Thymus (tissue), 11 donors: ENCODE data around the gene SLC2A5. TPM values are rescaled to one million over a fixed set of nuclear protein-coding genes. Genes with fewer than 3 reads are reported as not detected.

Experiments
- DNase-seq, 9 donors: peaks; one replicate each; pipeline ENCODE4 v3.0.0-alpha.2; 2013; ENCODE audit warnings: low spot score in 9 of 9, low read depth in 6 of 9, missing footprints in 1 of 9
- H3K27ac ChIP-seq, 2 donors: one replicate each; pipeline ENCODE4 v1.5.1; 2013; ENCODE audit warnings: control low read depth in 1 of 2, low read depth in 1 of 2, low read length in 1 of 2, mild to moderate bottlenecking in 1 of 2, moderate library complexity in 1 of 2
- H3K27me3 ChIP-seq, 2 donors: one replicate each; pipeline ENCODE4 v1.5.1; 2013; ENCODE audit warnings: low read length in 1 of 2; ENCODE audit not compliant: control insufficient read depth in 2 of 2, insufficient read depth in 1 of 2
- H3K36me3 ChIP-seq, 2 donors: one replicate each; pipeline ENCODE4 v1.5.1; 2013; ENCODE audit warnings: low read length in 1 of 2, mild to moderate bottlenecking in 1 of 2, moderate library complexity in 1 of 2; ENCODE audit not compliant: control insufficient read depth in 2 of 2, insufficient read depth in 2 of 2
- H3K4me1 ChIP-seq, 2 donors: one replicate each; pipeline ENCODE4 v1.5.1; 2013; ENCODE audit warnings: low read length in 2 of 2; ENCODE audit not compliant: control insufficient read depth in 2 of 2, insufficient read depth in 2 of 2
- H3K4me3 ChIP-seq, 2 donors: one replicate each; pipeline ENCODE4 v1.5.1; 2013; ENCODE audit warnings: low read length in 2 of 2, control low read depth in 1 of 2, mild to moderate bottlenecking in 1 of 2
- H3K9me3 ChIP-seq, 2 donors: one replicate each; pipeline ENCODE4 v1.5.1; 2013; ENCODE audit warnings: low read length in 1 of 2, mild to moderate bottlenecking in 1 of 2; ENCODE audit not compliant: control insufficient read depth in 2 of 2, insufficient read depth in 1 of 2
- WGBS: extraction: QIAGEN DNeasy Blood & Tissue Kit; methylation state at CpG from one replicate; pipeline ENCODE4 v1.1.7; 2013; 5-methylcytosine and 5-hydroxymethylcytosine counted together
- polyA plus RNA-seq: library from polyadenylated mRNA; stranded (reverse); fragments of 200-250 nt; gene quantifications from one replicate; pipeline ENCODE4 v1.2.3, GENCODE V29; 2013
- total RNA-seq: library from RNA; stranded (reverse); fragments of 120-200 nt; gene quantifications from one replicate; pipeline ENCODE4 v1.2.4, GENCODE V29; 2013
- donor health status: healthy.

SLC2A5 gene
- total and polyA plus RNA-seq, 2 donors: 1.5 to 6.8 TPM

DNA sequence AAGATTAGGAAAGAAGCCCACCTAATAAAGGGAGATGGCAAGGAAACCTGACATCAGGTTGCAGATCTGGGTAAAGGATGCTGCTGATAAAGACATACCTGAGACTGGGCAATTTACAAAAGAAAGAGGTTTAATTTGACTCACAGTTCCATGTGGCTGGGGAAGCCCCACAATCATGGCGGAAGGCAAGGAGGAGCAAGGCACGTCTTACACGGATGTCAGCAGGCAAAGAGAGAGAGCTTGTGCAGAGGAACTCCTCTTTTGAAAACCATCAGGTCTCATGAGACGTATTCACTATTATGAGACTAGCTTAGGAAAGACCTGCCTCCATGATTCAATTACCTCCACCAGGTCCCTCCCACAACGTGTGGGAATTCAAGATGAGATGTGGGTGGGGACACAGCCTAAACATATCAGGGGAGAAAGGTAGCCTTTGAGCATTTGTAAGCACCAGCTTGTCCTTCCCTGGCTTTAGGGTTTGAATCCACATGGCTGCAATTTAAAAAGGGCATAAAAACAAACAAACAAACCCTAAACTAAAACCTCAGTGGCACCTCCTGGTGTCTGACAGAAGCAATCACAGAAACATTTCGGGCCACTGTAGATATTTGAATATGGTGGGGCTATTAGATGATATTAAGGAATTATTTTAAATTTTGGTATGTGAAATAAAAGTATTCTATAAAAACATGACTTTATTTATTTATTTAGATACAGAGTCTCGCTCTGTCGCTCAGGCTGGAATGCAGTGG lies 76.3 kb downstream of the SLC2A5 start:
- no peaks in the 10 kb centered on the region for H3K27me3 ChIP-seq
- no peaks in the 10 kb centered on the region for H3K36me3 ChIP-seq
- H3K9me3 ChIP-seq: no peaks in the 10 kb centered on the region
- WGBS: 98% methylated on average over 8 of the region's 8 CpGs
- peaks cover 0 to 2% of the 10 kb centered on the region in 2 donors for H3K4me1 ChIP-seq
- H3K27ac ChIP-seq: no peak overlapping the region
- H3K4me3 ChIP-seq: no peak overlapping the region
- DNase-seq: no peak

DNA sequence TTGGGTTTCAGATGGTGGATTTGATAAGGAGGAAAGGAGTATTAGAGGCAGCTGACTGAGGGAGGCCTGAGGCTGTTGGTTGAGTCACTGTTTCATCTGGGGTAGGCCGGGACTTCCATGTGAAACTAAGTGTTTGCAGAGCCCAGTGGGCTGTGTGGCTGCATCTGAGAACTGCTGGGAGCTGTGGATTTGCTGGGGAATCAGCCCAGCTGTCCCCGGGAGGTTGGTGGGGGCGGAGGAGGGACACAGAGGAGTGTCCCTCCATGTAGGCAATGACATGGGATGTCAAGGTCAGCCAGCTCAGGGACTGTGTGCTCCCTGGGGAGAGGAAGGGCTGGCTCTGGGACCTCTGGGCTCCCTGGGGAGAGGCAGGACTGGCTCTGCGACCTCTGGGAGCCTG lies 79.6 kb downstream of the SLC2A5 start:
- Histone ChIP-seq H3K36me3 (no peaks in the 10 kb centered on the region), H3K27ac (no peak overlapping the region), H3K9me3 (peaks cover 0 to 6% of the 10 kb centered on the region in 2 donors), H3K27me3 (no peaks in the 10 kb centered on the region), H3K4me3 (no peak overlapping the region), H3K4me1 (peaks cover 4 to 20% of the 10 kb centered on the region in 2 donors)
- 96% methylated on average over 4 of the region's 4 CpGs for WGBS
- DNase-seq: no peak

DNA sequence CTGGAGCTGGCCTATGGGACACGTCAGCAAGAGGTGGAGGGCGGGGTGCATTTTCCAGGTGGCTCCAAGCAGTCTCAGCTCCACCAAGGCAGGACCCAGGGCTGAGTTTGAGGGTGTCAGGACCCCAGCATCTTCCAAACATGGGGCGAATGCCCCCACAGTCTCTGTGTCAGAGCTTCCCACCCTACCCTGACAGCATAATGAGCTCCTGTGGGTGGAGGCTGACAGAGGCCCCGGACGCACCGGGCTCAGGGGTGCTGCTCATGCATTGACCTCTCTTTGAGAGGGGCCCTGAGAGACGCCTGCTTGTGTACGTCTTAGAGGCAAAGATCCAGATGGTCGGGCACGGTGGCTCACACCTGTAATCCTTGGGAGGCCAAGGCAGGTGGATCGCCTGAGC lies 80.4 kb downstream of the SLC2A5 start:
- WGBS: 98% methylated on average over 11 of the region's 11 CpGs
- DNase-seq: no peak
- no peak overlapping the region for H3K27ac ChIP-seq
- no peak overlapping the region for H3K4me3 ChIP-seq
- H3K36me3 ChIP-seq: no peaks in the 10 kb centered on the region
- peaks cover 0 to 6% of the 10 kb centered on the region in 2 donors for H3K9me3 ChIP-seq
- H3K4me1 ChIP-seq: peaks cover 4 to 20% of the 10 kb centered on the region in 2 donors
- no peaks in the 10 kb centered on the region for H3K27me3 ChIP-seq

DNA sequence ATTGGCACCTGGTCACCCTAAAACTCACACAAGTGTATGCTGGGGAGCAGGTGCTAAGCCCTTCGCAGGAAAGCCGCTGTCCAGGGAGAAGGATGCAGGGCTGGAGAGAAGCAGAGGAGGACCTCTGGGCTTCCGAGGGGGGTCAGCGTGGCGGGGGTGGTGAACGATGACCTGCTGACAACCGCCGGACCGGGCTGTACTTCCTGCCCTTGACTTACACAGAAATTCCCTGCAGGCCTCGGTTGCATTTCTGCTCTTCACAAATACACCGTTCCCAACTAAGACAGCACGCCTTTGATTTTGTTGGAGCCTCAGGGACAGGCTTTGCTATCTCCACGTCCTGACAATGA lies 80.8 kb downstream of the SLC2A5 start:
- H3K4me1 ChIP-seq: peaks cover 4 to 20% of the 10 kb centered on the region in 2 donors
- WGBS: 92% methylated on average over 13 of the region's 13 CpGs
- H3K27ac ChIP-seq: no peak overlapping the region
- peaks cover 0 to 6% of the 10 kb centered on the region in 2 donors for H3K9me3 ChIP-seq
- no peaks in the 10 kb centered on the region for H3K27me3 ChIP-seq
- H3K36me3 ChIP-seq: no peaks in the 10 kb centered on the region
- DNase-seq: no peak
- no peak overlapping the region for H3K4me3 ChIP-seq

DNA sequence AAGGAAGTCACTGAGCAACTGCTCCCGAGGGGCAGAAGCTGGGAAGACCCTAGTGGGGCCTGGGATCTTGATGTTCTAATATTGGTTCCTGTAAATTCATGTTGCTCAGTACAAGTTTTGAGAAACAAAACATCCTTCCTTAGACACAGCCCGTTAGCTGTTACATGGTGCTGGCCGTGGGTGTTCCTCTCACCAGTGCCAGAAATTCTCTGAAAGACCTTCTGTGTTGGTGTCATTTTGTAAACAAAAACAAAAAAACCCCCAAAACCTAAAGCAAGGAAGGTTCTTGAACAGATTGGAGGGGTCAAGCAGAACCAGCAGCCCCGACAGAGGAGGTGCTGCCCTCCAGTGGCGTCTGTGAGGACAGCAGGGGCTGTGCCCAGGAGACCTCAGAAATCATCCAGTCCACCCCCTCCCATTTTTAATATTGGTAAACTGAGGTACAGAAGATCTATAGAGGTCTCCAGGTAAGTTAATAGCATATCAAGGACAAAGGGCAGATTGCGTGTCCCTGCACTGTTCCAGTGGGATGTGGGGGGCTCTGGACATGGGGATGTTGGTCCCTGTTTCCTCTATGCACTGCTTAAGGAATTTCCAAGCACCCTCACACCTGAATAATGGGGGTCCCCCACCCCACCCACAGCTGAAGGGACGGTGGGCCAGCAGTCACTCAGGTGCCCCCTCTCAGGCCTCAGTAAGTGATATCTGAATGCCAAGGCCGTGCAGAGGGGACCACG lies 81.4 kb downstream of the SLC2A5 start:
- WGBS: 34% methylated on average over 9 of the region's 9 CpGs
- no peak overlapping the region for H3K4me3 ChIP-seq
- peak overlapping the region in 1 of 2 donors; percentile 23 for H3K27ac ChIP-seq
- no peaks in the 10 kb centered on the region for H3K36me3 ChIP-seq
- H3K4me1 ChIP-seq: peaks cover 4 to 20% of the 10 kb centered on the region in 2 donors
- H3K9me3 ChIP-seq: peaks cover 0 to 6% of the 10 kb centered on the region in 2 donors
- no peaks in the 10 kb centered on the region for H3K27me3 ChIP-seq
- DNase-seq: peak in 6 of 9 donors; percentile 32 to 62 (median 43)

DNA sequence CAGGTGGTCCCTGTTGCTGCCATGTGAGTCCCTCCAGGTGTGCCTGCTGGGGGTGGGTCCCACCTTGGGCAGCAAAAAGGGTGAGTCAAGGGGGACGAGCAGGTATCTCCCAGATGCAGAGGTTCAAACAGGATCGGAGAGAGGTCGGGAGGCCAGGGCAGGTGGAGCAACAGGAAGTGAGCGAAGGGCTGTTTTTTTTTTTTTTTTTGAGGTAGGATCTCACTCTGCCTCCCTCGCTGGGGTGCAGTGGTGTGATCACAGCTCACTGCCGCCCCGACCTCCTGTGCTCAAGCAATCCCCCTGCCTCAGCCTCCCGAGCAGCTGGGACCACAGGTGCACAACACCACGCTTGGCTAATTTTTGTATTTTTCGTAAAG lies 82.6 kb downstream of the SLC2A5 start:
- peaks cover 4 to 20% of the 10 kb centered on the region in 2 donors for H3K4me1 ChIP-seq
- peak overlapping the region in 1 of 2 donors; percentile 1 for H3K27ac ChIP-seq
- no peaks in the 10 kb centered on the region for H3K27me3 ChIP-seq
- 55% methylated on average over 10 of the region's 10 CpGs for WGBS
- no peaks in the 10 kb centered on the region for H3K36me3 ChIP-seq
- no peak overlapping the region for H3K4me3 ChIP-seq
- DNase-seq: peak in 3 of 9 donors; percentile 30 to 63 (median 45)
- H3K9me3 ChIP-seq: peaks cover 0 to 6% of the 10 kb centered on the region in 2 donors

DNA sequence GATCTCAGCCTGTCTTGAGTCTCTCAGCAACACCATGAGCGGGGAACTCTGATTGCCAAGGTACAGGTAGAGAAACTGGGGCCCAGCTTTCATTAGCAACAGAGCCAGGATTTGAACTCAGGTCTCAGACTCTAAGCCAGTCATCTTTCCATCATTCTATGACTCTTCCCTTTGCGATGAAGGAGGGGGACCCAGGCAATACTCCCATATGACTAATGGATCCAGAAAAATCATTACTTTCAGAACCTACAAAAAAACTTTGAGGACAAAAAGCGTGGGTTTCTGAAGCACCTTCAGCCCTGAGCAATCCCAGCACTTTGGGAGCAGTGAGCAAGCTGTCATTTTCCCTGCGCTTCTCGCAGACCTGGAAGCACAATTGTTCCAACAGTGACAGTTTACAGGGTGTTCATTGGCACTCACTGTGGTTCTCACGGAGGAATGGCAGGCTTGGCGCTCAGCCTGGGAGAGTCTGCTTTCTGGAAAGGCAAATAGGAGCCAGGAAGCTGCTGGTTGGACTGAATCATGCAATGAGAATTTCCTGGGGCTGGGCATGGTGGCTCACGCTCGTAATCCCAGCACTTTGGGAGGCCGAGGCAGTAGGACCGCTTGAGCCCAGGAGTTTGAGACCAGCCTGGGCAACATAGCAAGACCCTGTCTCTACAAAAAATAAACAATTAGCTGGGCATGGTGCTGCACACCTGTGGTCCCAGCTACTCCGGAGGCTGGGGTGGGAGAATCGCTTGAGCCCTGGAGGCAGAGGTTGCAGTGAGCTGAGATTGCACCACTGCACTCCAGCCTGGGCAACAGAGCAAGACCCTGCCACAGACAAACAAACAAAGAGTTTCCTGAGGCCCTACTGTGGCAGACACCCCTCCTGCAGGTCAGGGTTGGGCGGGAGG lies 83.3 kb downstream of the SLC2A5 start:
- Histone ChIP-seq H3K4me3 (no peak overlapping the region), H3K27me3 (no peaks in the 10 kb centered on the region), H3K9me3 (peaks cover 0 to 6% of the 10 kb centered on the region in 2 donors), H3K36me3 (no peaks in the 10 kb centered on the region), H3K4me1 (peaks cover 4 to 20% of the 10 kb centered on the region in 2 donors), H3K27ac (peak overlapping the region in 1 of 2 donors; percentile 10)
- no peak for DNase-seq
- 93% methylated on average over 14 of the region's 14 CpGs for WGBS
